K562 (cell line): ENCODE data around the gene CDC14B. TPM values are rescaled to one million over a fixed set of nuclear protein-coding genes. Genes with fewer than 3 reads are reported as not detected.
A peak's percentile ranks its signal among the peaks of the same experiment; 100 is the strongest.

ENCODE experiments used
- ATAC-seq: fragments of 200-7000 bp; cut with Tn5 transposase; 3 replicates; pipeline ENCODE4 v1.9.1; 2020; ENCODE audit warnings: moderate library complexity
- BruUV-seq: library from RNA; stranded (reverse); fragments of 400-500 nt; replicated peaks from 2 replicates; lab custom pipeline; 2021; lab: Mats Ljungman, UMichigan
- CTCF ChIA-PET: fragments of 300-600 bp; formaldehyde crosslinking; extraction: SDS; loops from one replicate; lab custom pipeline; 2021; ENCODE audit warnings: low intra/inter-chr PET ratio; lab: Yijun Ruan, JAX
- POLR2A ChIA-PET: fragments of 300-600, 350-650 bp; sonication (Branson Sonifier 250); formaldehyde crosslinking; extraction: SDS; loops from one replicate; lab custom pipeline; 2021; ENCODE audit warnings: antibody characterized with exemption, inconsistent platforms; lab: Yijun Ruan, JAX
- DNase-seq, 4 experiments: peaks; one replicate each; pipeline versions ENCODE4 v3.0.0 to v3.0.0-alpha.2; 2011 to 2018; ENCODE audit warnings: low spot score in 3 of 4, mixed read lengths in 3 of 4; ENCODE audit errors: extremely low read depth in 1 of 4
- FAIRE-seq: peaks from 2 replicates; lab custom pipeline; 2011; peaks lifted over from hg19 to GRCh38; lab: Jason Lieb, UNC
- H2AFZ ChIP-seq: 2 replicates; pipeline ENCODE4 v1.6.0; 2011; ENCODE audit warnings: low read depth, low read length, control low read depth, inconsistent platforms
- H3K27ac ChIP-seq: fragments of 200-600 bp; 3 replicates; pipeline ENCODE4 v1.8.0; 2011; ENCODE audit warnings: low read depth, mild to moderate bottlenecking, control low read depth, inconsistent platforms, low read length, moderate library complexity, mixed read lengths; ENCODE audit errors: extremely low read depth
- H3K27me3 ChIP-seq, 2 experiments: fragments of 300-600 bp in 1 of 2; 2 replicates in 1 of 2; 3 replicates in 1 of 2; pipeline versions ENCODE4 v1.6.0 to v1.8.0; 2011; ENCODE audit warnings: inconsistent platforms in 2 of 2, low read length in 2 of 2, mild to moderate bottlenecking in 1 of 2, mixed read lengths in 1 of 2, moderate library complexity in 1 of 2; ENCODE audit not compliant: control insufficient read depth in 2 of 2, insufficient read depth in 2 of 2
- H3K36me3 ChIP-seq: fragments of 300-600 bp; 3 replicates; pipeline ENCODE4 v1.8.0; 2011; ENCODE audit warnings: mild to moderate bottlenecking, low read length, inconsistent platforms; ENCODE audit not compliant: control insufficient read depth, insufficient read depth
- H3K4me1 ChIP-seq, 2 experiments: fragments of 200-600 bp in 1 of 2; replicated peaks in 1 of 2; 2 replicates in 1 of 2; 3 replicates in 1 of 2; pipeline versions ENCODE4 v1.5.1 to v1.8.0; 2011; ENCODE audit warnings: inconsistent platforms in 2 of 2, low read length in 2 of 2, mild to moderate bottlenecking in 1 of 2, mixed read lengths in 1 of 2, moderate library complexity in 1 of 2; ENCODE audit not compliant: control insufficient read depth in 2 of 2, insufficient read depth in 2 of 2
- H3K4me2 ChIP-seq: 2 replicates; pipeline ENCODE4 v1.6.1; 2011; ENCODE audit warnings: low read length, control low read depth, inconsistent platforms, mixed read lengths; ENCODE audit not compliant: insufficient read depth
- H3K4me3 ChIP-seq: fragments of 200-600 bp; sonication (generic), shearing (Covaris generic); 2 replicates; pipeline ENCODE4 v1.5.1; 2016; ENCODE audit warnings: control low read depth, inconsistent platforms
- H3K79me2 ChIP-seq: fragments of 200-600 bp; 3 replicates; pipeline ENCODE4 v1.8.0; 2011; ENCODE audit warnings: low read length, inconsistent platforms; ENCODE audit not compliant: control insufficient read depth, insufficient read depth
- H3K9ac ChIP-seq, 2 experiments: 2 replicates each; pipeline versions ENCODE4 v1.6.0 to v1.6.1; 2011; ENCODE audit warnings: low read depth in 2 of 2, low read length in 2 of 2, control low read depth in 1 of 2, inconsistent platforms in 1 of 2, mild to moderate bottlenecking in 1 of 2, mixed read lengths in 1 of 2; ENCODE audit not compliant: insufficient read depth in 1 of 2
- H3K9me1 ChIP-seq: one replicate; pipeline ENCODE4 v1.6.0; 2011; ENCODE audit warnings: inconsistent platforms, mild to moderate bottlenecking, low read length, moderate library complexity; ENCODE audit not compliant: control insufficient read depth, insufficient read depth
- H3K9me3 ChIP-seq: replicated peaks from 2 replicates; pipeline ENCODE4 v1.5.1; 2011; ENCODE audit warnings: low read depth, low read length, inconsistent platforms; ENCODE audit not compliant: control insufficient read depth, insufficient read depth
- H4K20me1 ChIP-seq: replicated peaks from 2 replicates; pipeline ENCODE4 v1.6.1; 2011; ENCODE audit warnings: low read length, inconsistent platforms, mixed read lengths; ENCODE audit not compliant: control insufficient read depth, insufficient read depth
- ARID2 ChIP-seq: fragments of 450-650 bp; IDR thresholded peaks from 2 replicates; pipeline ENCODE4 v1.6.1; 2017; ENCODE audit warnings: antibody characterized with exemption, mild to moderate bottlenecking
- CEBPB ChIP-seq: fragments of 450-650 bp; IDR thresholded peaks from 2 replicates; pipeline ENCODE4 v1.6.1; 2016; ENCODE audit warnings: missing genetic modification characterization, missing compliant biosample characterization
- CEBPG ChIP-seq, 3 experiments: fragments of 200-800 bp in 1 of 3; sonication (Bioruptor generic) in 1 of 3; sonication (generic) in 1 of 3; formaldehyde crosslinking in 1 of 3; IDR thresholded peaks in 2 of 3; conservative IDR thresholded peaks in 1 of 3; 2 replicates each; pipeline versions ENCODE4 v1.6.1 to v1.8.0; 2016 to 2022; ENCODE audit warnings: missing compliant biosample characterization in 2 of 3, missing genetic modification characterization in 2 of 3, mild to moderate bottlenecking in 1 of 3, missing genetic modification reagents in 1 of 3
- DPF2 ChIP-seq: fragments of 450-650 bp; IDR thresholded peaks from 2 replicates; pipeline ENCODE4 v1.6.1; 2016
- HNRNPLL ChIP-seq: fragments of 200-400 bp; formaldehyde crosslinking; IDR thresholded peaks from 2 replicates; pipeline ENCODE4 v1.6.1; 2017; ENCODE audit warnings: low read length, low read depth, mild to moderate bottlenecking; ENCODE audit not compliant: poor library complexity, severe bottlenecking
- MEIS2 ChIP-seq: fragments of 450-650 bp; IDR thresholded peaks from 2 replicates; pipeline ENCODE4 v1.6.1; 2014; ENCODE audit warnings: mild to moderate bottlenecking; ENCODE audit not compliant: partially characterized antibody
- POLR3G ChIP-seq: IDR thresholded peaks from 2 replicates; pipeline ENCODE4 v1.6.1; 2011; ENCODE audit not compliant: insufficient read length, insufficient replicate concordance; ENCODE audit errors: extremely low read depth
- RBM25 ChIP-seq: fragments of 200-400 bp; formaldehyde crosslinking; IDR thresholded peaks from 2 replicates; pipeline ENCODE4 v1.6.1; 2018; ENCODE audit warnings: low read length, low read depth, moderate library complexity; ENCODE audit not compliant: severe bottlenecking
- SAFB ChIP-seq: fragments of 200-400 bp; formaldehyde crosslinking; IDR thresholded peaks from 2 replicates; pipeline ENCODE4 v1.6.1; 2017; ENCODE audit warnings: low read depth, low read length, borderline replicate concordance
- ZNF274 ChIP-seq: IDR thresholded peaks from 2 replicates; pipeline ENCODE4 v1.6.1; 2011; ENCODE audit warnings: low read depth, mild to moderate bottlenecking, low read length, moderate library complexity, borderline replicate concordance
- ZNF354B ChIP-seq: fragments of 250-450 bp; sonication (Bioruptor Pico); IDR thresholded peaks from 2 replicates; pipeline ENCODE4 v1.4.0; 2020
- WGBS: fragments of 100-300 bp; shearing (Covaris generic); methylation state at CpG from one replicate; pipeline ENCODE4 v1.1.6; 2016; ENCODE audit warnings: low coverage, mixed read lengths; ENCODE audit not compliant: insufficient coverage; ENCODE audit errors: missing lambda C conversion rate; 5-methylcytosine and 5-hydroxymethylcytosine counted together
- in situ Hi-C: fragments of 300-500 bp; cut with MboI; formaldehyde crosslinking; loops from 4 replicates; pipeline ENCODE4 v1.15.0; 2018; ENCODE audit warnings: inconsistent platforms, mixed read lengths
- intact Hi-C: fragments of 100-400 bp; cut with micrococcal nuclease; formaldehyde crosslinking; loops from 2 replicates; pipeline ENCODE4 v1.14.2; 2022
- polyA plus RNA-seq, 8 experiments: library from polyadenylated mRNA; depleted of rRNA in 4 of 8; stranded (reverse) in 5 of 8; unstranded in 3 of 8; fragments of >200 nt; fragmentation: Nextera tagmentation in 2 of 8; fragmentation: Illumina TruSeq in 1 of 8; extraction: Ambion mirVana in 2 of 8; extraction: Trizol in 1 of 8; gene quantifications; 2 replicates each; pipeline versions ENCODE4 v1.2.1 to v1.2.3, GENCODE V29; 2011 to 2014; ENCODE audit warnings: inconsistent platforms in 1 of 8, missing spikeins in 1 of 8
- total RNA-seq, 7 experiments: library from RNA; depleted of rRNA in 6 of 7; stranded (reverse); fragments of >200 nt in 6 of 7; fragmentation: Illumina TruSeq in 2 of 7; extraction: Trizol in 2 of 7; gene quantifications; 2 replicates each; pipeline versions ENCODE4 v1.2.1 to v1.2.3, GENCODE V29; 2011 to 2021; ENCODE audit warnings: low replicate concordance in 1 of 7
- TF ChIP-seq, protein P1 (sequence below): fragments of 250-450 bp; sonication (Bioruptor Pico); IDR thresholded peaks from 2 replicates; pipeline ENCODE4 v1.5.1; 2021; ENCODE audit warnings: mild to moderate bottlenecking
- TF ChIP-seq, protein P2 (sequence below): fragments of 450-650 bp; IDR thresholded peaks from 2 replicates; pipeline ENCODE4 v1.6.1; 2016; ENCODE audit warnings: missing biosample characterization, missing genetic modification characterization

The CDC14B gene
- total and polyA plus RNA-seq, 9 of the 15 experiments (the other 6 are each of a cell fraction or from before 2014, with no cell fraction given), result 1.4 to 6.0 (median 3.8) TPM

DNA sequence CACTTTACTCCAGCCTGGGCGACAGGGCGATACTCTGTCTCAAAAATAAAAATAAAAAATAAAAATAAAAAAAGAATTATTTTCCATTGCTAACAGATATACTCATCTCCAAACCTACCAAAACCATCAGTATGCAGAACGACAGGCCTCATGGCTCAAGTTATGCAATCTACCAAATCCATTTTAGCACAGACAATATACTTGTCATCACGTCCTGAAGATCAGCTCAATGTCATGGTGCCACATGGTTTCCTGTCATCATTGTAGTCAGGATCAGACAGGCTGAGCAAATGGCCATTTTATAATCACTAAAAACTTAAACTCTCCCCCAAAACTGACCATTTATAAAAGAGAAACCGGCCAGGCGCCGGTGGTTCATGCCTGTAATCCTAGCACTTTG is 100.5 kb downstream of the CDC14B start:
- in situ Hi-C loops, result no loop called here
- BruUV-seq, result no TSS peak
- ATAC-seq (no peak), DNase-seq (no peak), FAIRE-seq (no peak)
- no peak overlapping the region for H3K4me2 ChIP-seq
- CTCF ChIA-PET, result no interaction called here
- TF ChIP-seq MEIS2 (peak; percentile 13), DPF2 (no peak)
- no peaks in the 10 kb centered on the region for H3K9me1 ChIP-seq
- no peaks in the 10 kb centered on the region for H3K9me3 ChIP-seq
- H3K9ac ChIP-seq, result no peak overlapping the region
- POLR2A ChIA-PET, result no interaction called here
- no peaks in the 10 kb centered on the region for H3K4me1 ChIP-seq
- WGBS, result 41% methylated on average over 7 of the region's 7 CpGs
- H3K36me3 ChIP-seq, result no peaks in the 10 kb centered on the region
- no peaks in the 10 kb centered on the region for H3K27me3 ChIP-seq
- H3K27ac ChIP-seq, result no peak overlapping the region
- intact Hi-C loops, result no loop called here
- no peaks in the 10 kb centered on the region for H3K79me2 ChIP-seq
- no peak overlapping the region for H3K4me3 ChIP-seq
- H2AFZ ChIP-seq, result no peak overlapping the region
- no peaks in the 10 kb centered on the region for H4K20me1 ChIP-seq

DNA sequence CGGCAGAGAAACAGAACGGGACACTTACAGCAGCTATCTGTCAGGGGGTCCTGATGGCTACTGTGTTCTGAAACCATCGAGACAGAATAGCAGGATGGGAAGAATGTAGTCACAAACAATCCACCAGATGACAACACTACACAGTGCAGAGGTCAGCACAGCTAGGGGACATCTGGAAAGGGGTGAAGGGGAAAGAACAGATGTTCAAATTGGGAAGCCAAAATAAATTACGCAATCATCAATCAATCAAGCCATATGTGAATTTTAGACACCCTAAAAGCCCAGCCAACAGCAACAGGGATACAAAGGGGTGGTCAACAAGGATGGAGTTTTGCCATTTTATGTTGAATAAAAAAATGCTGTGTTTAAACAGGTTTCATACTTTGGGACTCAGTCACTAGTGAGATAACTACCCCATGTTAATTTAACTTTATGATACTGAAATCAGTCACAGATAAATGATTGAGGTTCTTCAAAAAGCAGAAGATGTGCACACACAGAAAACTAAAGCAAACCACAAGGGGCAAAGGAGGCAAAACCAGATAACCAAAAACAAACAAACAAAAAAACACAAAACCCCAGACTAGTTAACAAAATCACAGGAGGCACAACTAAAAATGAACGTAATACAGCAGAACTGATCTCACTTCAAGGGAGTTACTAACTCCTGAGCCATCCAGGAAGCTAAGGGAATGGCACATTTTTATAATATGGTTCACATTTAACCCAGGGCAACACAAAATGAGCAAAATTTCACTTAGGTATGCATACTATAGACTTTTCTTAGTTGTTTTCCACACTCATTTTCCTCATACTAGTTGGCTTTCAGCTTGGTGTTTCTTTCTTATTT is 103.8 kb downstream of the CDC14B start:
- in situ Hi-C loops (no loop called here), intact Hi-C loops (no loop called here)
- no peak overlapping the region for H3K9ac ChIP-seq
- H2AFZ ChIP-seq, result no peak overlapping the region
- H3K27ac ChIP-seq, result no peak overlapping the region
- H3K4me2 ChIP-seq, result no peak overlapping the region
- no peaks in the 10 kb centered on the region for H3K4me1 ChIP-seq
- H3K9me1 ChIP-seq, result no peaks in the 10 kb centered on the region
- H3K27me3 ChIP-seq, result no peaks in the 10 kb centered on the region
- no peaks in the 10 kb centered on the region for H3K79me2 ChIP-seq
- ATAC-seq, result no peak
- no peak for FAIRE-seq
- H3K36me3 ChIP-seq, result no peaks in the 10 kb centered on the region
- ChIA-PET POLR2A (no interaction called here), CTCF (no interaction called here)
- H3K4me3 ChIP-seq, result no peak overlapping the region
- DNase-seq, result no peak
- no peaks in the 10 kb centered on the region for H4K20me1 ChIP-seq
- no peaks in the 10 kb centered on the region for H3K9me3 ChIP-seq
- WGBS, result 8% methylated on average over 5 of the region's 5 CpGs
- no TSS peak for BruUV-seq
- no peak for TF ChIP-seq RBM25
- no peak for TF ChIP-seq ZNF354B (CRISPR knock-in tag)
- TF ChIP-seq CEBPB (tag), result peak; percentile 94
- TF ChIP-seq ARID2, result no peak
- TF ChIP-seq, protein P1, sequence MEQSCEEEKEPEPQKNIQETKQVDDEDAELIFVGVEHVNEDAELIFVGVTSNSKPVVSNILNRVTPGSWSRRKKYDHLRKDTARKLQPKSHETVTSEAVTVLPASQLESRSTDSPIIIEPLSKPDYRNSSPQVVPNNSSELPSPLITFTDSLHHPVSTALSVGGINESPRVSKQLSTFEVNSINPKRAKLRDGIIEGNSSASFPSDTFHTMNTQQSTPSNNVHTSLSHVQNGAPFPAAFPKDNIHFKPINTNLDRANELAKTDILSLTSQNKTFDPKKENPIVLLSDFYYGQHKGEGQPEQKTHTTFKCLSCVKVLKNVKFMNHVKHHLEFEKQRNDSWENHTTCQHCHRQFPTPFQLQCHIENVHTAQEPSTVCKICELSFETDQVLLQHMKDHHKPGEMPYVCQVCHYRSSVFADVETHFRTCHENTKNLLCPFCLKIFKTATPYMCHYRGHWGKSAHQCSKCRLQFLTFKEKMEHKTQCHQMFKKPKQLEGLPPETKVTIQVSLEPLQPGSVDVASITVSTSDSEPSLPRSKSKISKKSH, result no peak
- TF ChIP-seq, protein P2, sequence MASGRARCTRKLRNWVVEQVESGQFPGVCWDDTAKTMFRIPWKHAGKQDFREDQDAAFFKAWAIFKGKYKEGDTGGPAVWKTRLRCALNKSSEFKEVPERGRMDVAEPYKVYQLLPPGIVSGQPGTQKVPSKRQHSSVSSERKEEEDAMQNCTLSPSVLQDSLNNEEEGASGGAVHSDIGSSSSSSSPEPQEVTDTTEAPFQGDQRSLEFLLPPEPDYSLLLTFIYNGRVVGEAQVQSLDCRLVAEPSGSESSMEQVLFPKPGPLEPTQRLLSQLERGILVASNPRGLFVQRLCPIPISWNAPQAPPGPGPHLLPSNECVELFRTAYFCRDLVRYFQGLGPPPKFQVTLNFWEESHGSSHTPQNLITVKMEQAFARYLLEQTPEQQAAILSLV (tag), result 0 out of 2 replicates have a peak, but pooled peaks have one; percentile 28
- no peak for TF ChIP-seq ZNF274
- no peak for TF ChIP-seq SAFB
- TF ChIP-seq CEBPG (CRISPR knock-in tag; IDR thresholded peaks at IDR 0.05), result no peak
- peak; percentile 69 to 90; a peak in 3 of 4 replicates for TF ChIP-seq CEBPG (tag; conservative IDR thresholded peaks at IDR 0.05 in 1 of 2, IDR thresholded peaks at IDR 0.05 in 1 of 2)
- TF ChIP-seq HNRNPLL, result no peak
- TF ChIP-seq POLR3G, result no peak
